Lung (tissue), 12 donors: ENCODE results near the gene ZFP42. TPM values are rescaled to one million over a fixed set of nuclear protein-coding genes. Genes with fewer than 3 reads are reported as not detected.
"Not testable (repeated sequence)": the region's sequence is repeated elsewhere in the genome, so short reads cannot be mapped to it uniquely, and the experiment has no call there.

Experiments used
- ATAC-seq: fragments of 200-7000 bp; cut with Tn5 transposase; one replicate; pipeline ENCODE4 v1.9.1; 2020; ENCODE audit warnings: moderate number of reproducible peaks; ENCODE audit not compliant: insufficient read depth, low FRiP score
- DNase-seq, 3 donors: peaks; one replicate each; pipeline ENCODE4 v3.0.0-alpha.2; 2013 to 2017
- H3K27ac ChIP-seq, 2 donors: one replicate each; pipeline ENCODE4 v1.5.1; 2013; ENCODE audit warnings: mild to moderate bottlenecking in 2 of 2, moderate library complexity in 2 of 2, control low read depth in 1 of 2, inconsistent platforms in 1 of 2, low read depth in 1 of 2, low read length in 1 of 2
- H3K27me3 ChIP-seq, 3 donors: one replicate each; pipeline ENCODE4 v1.5.1; 2013; ENCODE audit warnings: low read length in 2 of 3; ENCODE audit not compliant: control insufficient read depth in 3 of 3, insufficient read depth in 3 of 3
- H3K36me3 ChIP-seq, 4 donors: one replicate each; pipeline ENCODE4 v1.5.1; 2013; ENCODE audit warnings: low read length in 4 of 4, mild to moderate bottlenecking in 1 of 4, moderate library complexity in 1 of 4; ENCODE audit not compliant: control insufficient read depth in 4 of 4, insufficient read depth in 4 of 4
- H3K4me1 ChIP-seq, 5 donors: one replicate each; pipeline ENCODE4 v1.5.1; 2013; ENCODE audit warnings: low read length in 5 of 5, mild to moderate bottlenecking in 2 of 5, moderate library complexity in 1 of 5; ENCODE audit not compliant: control insufficient read depth in 5 of 5, insufficient read depth in 5 of 5
- H3K4me3 ChIP-seq: one replicate; pipeline ENCODE4 v1.5.1; 2013; ENCODE audit warnings: mild to moderate bottlenecking, control low read depth, moderate library complexity
- H3K9ac ChIP-seq, 2 donors: one replicate each; pipeline ENCODE4 v1.5.1; 2013; ENCODE audit warnings: low read length in 2 of 2, control low read depth in 1 of 2; ENCODE audit not compliant: insufficient read depth in 1 of 2
- H3K9me3 ChIP-seq, 4 donors: one replicate each; pipeline ENCODE4 v1.5.1; 2013; ENCODE audit warnings: low read length in 3 of 4, mild to moderate bottlenecking in 1 of 4, moderate library complexity in 1 of 4; ENCODE audit not compliant: control insufficient read depth in 4 of 4, insufficient read depth in 3 of 4
- WGBS, 2 donors: extraction: QIAGEN DNeasy Blood & Tissue Kit; methylation state at CpG; one replicate each; pipeline ENCODE4 v1.1.7; 2013; 5-methylcytosine and 5-hydroxymethylcytosine counted together
- polyA plus RNA-seq, 2 donors: library from polyadenylated mRNA; stranded (reverse); fragments of 200-250 nt; gene quantifications; one replicate each; pipeline ENCODE4 v1.2.1, GENCODE V29; 2013
- total RNA-seq, 2 donors: library from RNA; depleted of rRNA in 1 of 2; stranded (reverse); fragments of >200 nt in 1 of 2; gene quantifications; one replicate each; pipeline ENCODE4 v1.2.1, GENCODE V29; 2014 to 2021
- TF ChIP-seq, protein P1 (sequence below): IDR thresholded peaks from 2 replicates; pipeline ENCODE4 v1.5.1; 2012; ENCODE audit warnings: mild to moderate bottlenecking; ENCODE audit errors: control extremely low read depth, extremely low read depth
- donor health status: control.
- donor health status: control.
- donor health status: Bipolar disorder and iron deficiency.
- donor health status: healthy.
- donor health status: DM: yes; HTN: yes; CAD: no.

ZFP42 gene
- total and polyA plus RNA-seq, 4 donors, result 0.03 to 0.91 (median 0.24) TPM

DNA sequence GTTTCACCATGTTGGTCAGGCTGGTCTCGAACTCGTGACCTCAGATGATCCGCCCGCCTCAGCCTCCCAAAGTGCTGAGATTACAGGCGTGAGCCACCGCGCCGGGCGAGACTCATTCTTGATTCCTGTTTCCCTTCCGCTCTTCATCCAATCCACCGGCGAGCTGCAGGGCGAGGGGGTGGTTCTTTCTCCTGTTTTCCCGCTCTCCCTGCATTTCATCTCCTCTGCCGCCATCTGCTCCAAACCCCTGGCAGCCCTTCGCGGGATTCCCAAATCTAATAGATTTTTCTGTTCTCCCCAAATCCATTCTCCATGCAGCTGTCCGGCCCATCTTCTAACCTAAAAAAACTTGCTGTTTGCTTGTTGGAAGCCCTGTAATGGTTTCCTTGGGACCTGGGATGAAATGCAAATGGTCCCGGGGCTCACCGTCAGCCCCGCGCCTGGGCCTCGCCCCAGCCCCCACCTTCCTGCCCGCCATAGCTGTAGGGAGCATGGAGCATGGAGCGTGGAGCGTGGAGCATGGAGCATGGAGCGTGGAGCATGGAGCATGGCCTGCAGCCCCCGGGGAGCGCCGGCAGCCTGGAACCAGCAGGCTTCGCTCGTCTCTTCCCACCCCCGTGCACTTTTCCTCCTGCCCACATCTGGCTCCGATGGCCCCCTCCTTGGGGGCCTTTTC is 1.1 kb downstream of the ZFP42 start:
- WGBS, 2 donors, result 17 to 31% methylated on average over 34 of the region's 34 CpGs
- no peak overlapping the region for H3K27ac ChIP-seq

DNA sequence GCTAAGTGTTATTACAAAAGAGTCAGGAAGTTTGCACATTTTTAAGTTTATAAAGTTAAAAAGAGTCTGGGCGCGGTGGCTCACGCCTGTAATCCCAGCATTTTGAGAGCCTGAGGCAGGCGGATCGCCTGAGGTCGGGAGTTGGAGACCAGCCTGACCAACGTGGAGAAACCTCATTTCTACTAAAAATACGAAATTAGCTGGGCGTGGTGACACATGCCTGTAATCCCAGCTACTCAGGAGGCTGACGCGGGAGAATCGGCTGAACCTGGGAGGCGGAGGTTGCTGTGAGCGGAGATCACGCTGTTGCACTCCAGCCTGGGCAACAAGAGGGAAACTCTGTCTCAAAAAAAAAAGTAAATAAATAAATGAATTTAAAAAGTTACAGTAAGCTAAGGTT is 2.4 kb downstream of the ZFP42 start:
- ATAC-seq, result not testable (repeated sequence)

More for the DNA sequence above, 1.1 kb downstream of the ZFP42 start:
- H3K9ac ChIP-seq, result no peak overlapping the region
- TF ChIP-seq, protein P1, sequence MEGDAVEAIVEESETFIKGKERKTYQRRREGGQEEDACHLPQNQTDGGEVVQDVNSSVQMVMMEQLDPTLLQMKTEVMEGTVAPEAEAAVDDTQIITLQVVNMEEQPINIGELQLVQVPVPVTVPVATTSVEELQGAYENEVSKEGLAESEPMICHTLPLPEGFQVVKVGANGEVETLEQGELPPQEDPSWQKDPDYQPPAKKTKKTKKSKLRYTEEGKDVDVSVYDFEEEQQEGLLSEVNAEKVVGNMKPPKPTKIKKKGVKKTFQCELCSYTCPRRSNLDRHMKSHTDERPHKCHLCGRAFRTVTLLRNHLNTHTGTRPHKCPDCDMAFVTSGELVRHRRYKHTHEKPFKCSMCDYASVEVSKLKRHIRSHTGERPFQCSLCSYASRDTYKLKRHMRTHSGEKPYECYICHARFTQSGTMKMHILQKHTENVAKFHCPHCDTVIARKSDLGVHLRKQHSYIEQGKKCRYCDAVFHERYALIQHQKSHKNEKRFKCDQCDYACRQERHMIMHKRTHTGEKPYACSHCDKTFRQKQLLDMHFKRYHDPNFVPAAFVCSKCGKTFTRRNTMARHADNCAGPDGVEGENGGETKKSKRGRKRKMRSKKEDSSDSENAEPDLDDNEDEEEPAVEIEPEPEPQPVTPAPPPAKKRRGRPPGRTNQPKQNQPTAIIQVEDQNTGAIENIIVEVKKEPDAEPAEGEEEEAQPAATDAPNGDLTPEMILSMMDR, result no peak
- peaks cover 0 to 3% (median 0%) of the 10 kb centered on the region in 5 donors for H3K4me1 ChIP-seq
- peaks cover 0 to 5% (median 0%) of the 10 kb centered on the region in 3 donors for H3K27me3 ChIP-seq
- no peaks in the 10 kb centered on the region for H3K36me3 ChIP-seq
- peaks cover 0 to 14% (median 0%) of the 10 kb centered on the region in 4 donors for H3K9me3 ChIP-seq
- H3K4me3 ChIP-seq, result no peak overlapping the region
- peak in 2 of 3 donors; percentile 25 to 38 for DNase-seq
- ATAC-seq, result no peak

DNA sequence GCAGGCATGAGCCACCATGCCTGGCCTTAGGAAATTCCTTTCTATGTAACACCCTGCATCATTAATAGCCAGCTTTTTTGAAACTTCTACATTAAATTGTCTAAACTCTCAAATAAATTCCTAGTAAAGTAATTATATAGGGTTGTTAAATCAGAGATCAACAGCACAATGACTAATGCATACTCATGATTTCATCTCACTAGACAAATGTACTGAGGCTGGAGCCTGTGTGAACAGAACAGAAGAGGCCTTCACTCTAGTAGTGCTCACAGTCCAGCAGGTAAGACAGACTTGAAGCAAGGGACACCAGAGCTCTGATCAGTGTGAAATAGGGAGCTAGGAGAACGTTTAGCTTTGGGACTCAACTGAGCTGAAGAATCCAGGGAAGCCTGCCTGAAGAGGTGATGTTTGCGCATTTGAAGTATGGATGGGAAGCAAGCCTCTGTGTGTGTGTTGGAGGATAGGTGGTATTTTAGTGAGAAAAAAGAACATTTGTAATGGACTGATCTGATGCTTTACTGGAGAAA is 3.9 kb downstream of the ZFP42 start:
- H3K36me3 ChIP-seq, result no peaks in the 10 kb centered on the region
- no peak overlapping the region for H3K27ac ChIP-seq
- H3K4me3 ChIP-seq, result no peak overlapping the region
- H3K9me3 ChIP-seq, result peaks cover 0 to 12% (median 0%) of the 10 kb centered on the region in 4 donors
- 81 to 83% methylated on average over 2 of the region's 2 CpGs for WGBS, 2 donors
- H3K27me3 ChIP-seq, result peaks cover 0 to 5% (median 0%) of the 10 kb centered on the region in 3 donors
- ATAC-seq (no peak), DNase-seq (no peak)
- no peak overlapping the region for H3K9ac ChIP-seq
- no peaks in the 10 kb centered on the region for H3K4me1 ChIP-seq
- TF ChIP-seq, protein P1, result no peak

More for the DNA sequence above, 2.4 kb downstream of the ZFP42 start:
- not testable (repeated sequence) for H3K4me3 ChIP-seq, DNase-seq, H3K27me3 ChIP-seq, H3K27ac ChIP-seq, H3K9ac ChIP-seq, H3K4me1 ChIP-seq, H3K36me3 ChIP-seq
- peaks cover 0 to 12% (median 0%) of the 10 kb centered on the region in 4 donors for H3K9me3 ChIP-seq
- 85 to 86% methylated on average over 15 of the region's 15 CpGs for WGBS, 2 donors

DNA sequence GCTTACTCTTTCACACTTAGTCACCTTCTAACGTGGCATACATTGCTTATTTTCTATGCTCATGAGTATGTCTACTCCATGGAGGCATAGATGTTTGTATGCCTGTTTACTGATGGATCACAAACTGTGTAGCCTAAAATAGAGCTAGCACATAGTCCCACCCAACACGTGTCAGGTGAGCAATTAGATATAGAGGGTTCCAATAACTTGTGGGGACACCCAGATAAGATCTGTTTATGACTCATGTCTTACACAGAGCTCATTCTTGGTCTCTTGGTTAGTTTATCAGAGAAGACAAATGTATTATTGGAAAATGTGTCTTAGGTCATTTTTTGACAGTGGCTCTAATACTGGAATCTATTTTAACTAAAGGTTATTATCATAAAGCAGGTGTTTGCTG is 6.8 kb downstream of the ZFP42 start:
- Histone ChIP-seq H3K36me3 (no peaks in the 10 kb centered on the region), H3K9ac (no peak overlapping the region), H3K4me1 (peaks cover 0 to 9% (median 0%) of the 10 kb centered on the region in 5 donors), H3K27me3 (no peaks in the 10 kb centered on the region), H3K9me3 (no peaks in the 10 kb centered on the region), H3K27ac (no peak overlapping the region), H3K4me3 (no peak overlapping the region)
- TF ChIP-seq, protein P1, result no peak
- DNase-seq, result no peak
- WGBS, 2 donors, result 68 to 74% methylated on average over 2 of the region's 2 CpGs
- ATAC-seq, result no peak
